Endothelial cell of umbilical vein (primary cell): Measurements from ENCODE around the gene GFOD1. TPM values are rescaled to one million over a fixed set of nuclear protein-coding genes. Genes with fewer than 3 reads are reported as not detected.
A peak's percentile ranks its signal among the peaks of the same experiment; 100 is the strongest.

ENCODE experiments used
- BruUV-seq: library from RNA; stranded (reverse); fragments of 400-500 nt; replicated peaks from 2 replicates; lab custom pipeline; 2021; lab: Mats Ljungman, UMichigan
- CTCF ChIA-PET: fragments of 300-600, 350-600 bp; sonication (Branson Sonifier 250); formaldehyde crosslinking; loops from one replicate; lab custom pipeline; 2021; ENCODE audit warnings: antibody characterized with exemption, inconsistent platforms; lab: Charles Lee
- POLR2A ChIA-PET: fragments of 300-600, 350-600 bp; sonication (Branson Sonifier 250); formaldehyde crosslinking; loops from one replicate; lab custom pipeline; 2021; ENCODE audit warnings: antibody characterized with exemption, inconsistent platforms; lab: Charles Lee
- DNase-seq: peaks from one replicate; pipeline ENCODE4 v3.0.0-alpha.2; 2011; ENCODE audit warnings: low read depth, low spot score
- FAIRE-seq: peaks from 2 replicates; lab custom pipeline; 2011; peaks lifted over from hg19 to GRCh38; lab: Jason Lieb, UNC
- H2AFZ ChIP-seq: 2 replicates; pipeline ENCODE4 v1.6.0; 2012; ENCODE audit warnings: low read depth, low read length, control low read depth, inconsistent platforms
- H3K27ac ChIP-seq: 2 replicates; pipeline ENCODE4 v1.5.1; 2011; ENCODE audit warnings: low read depth, mild to moderate bottlenecking, control low read depth, low read length, moderate library complexity; ENCODE audit not compliant: insufficient read depth
- H3K27me3 ChIP-seq, 2 experiments: 2 replicates each; pipeline versions ENCODE4 v1.6.0 to v1.6.1; 2011; ENCODE audit warnings: low read length in 2 of 2, mixed read lengths in 1 of 2; ENCODE audit not compliant: control insufficient read depth in 2 of 2, insufficient read depth in 2 of 2
- H3K36me3 ChIP-seq, 2 experiments: 2 replicates in 1 of 2; 3 replicates in 1 of 2; pipeline ENCODE4 v1.5.1; 2011; ENCODE audit warnings: low read length in 2 of 2, mild to moderate bottlenecking in 1 of 2, moderate library complexity in 1 of 2; ENCODE audit not compliant: control insufficient read depth in 2 of 2, insufficient read depth in 2 of 2; ENCODE audit errors: extremely low read depth in 1 of 2
- H3K4me1 ChIP-seq: 3 replicates; pipeline ENCODE4 v1.5.1; 2011; ENCODE audit warnings: mild to moderate bottlenecking, low read length; ENCODE audit not compliant: control insufficient read depth, insufficient read depth; ENCODE audit errors: extremely low read depth
- H3K4me2 ChIP-seq: 2 replicates; pipeline ENCODE4 v1.6.1; 2011; ENCODE audit warnings: low read length, control low read depth, mixed read lengths; ENCODE audit not compliant: insufficient read depth
- H3K4me3 ChIP-seq, 3 experiments: fragments of 200-600 bp in 1 of 3; sonication (generic), shearing (Covaris generic) in 1 of 3; replicated peaks in 1 of 3; 2 replicates each; pipeline ENCODE4 v1.5.1; 2011 to 2016; ENCODE audit warnings: control low read depth in 3 of 3, low read length in 3 of 3, mild to moderate bottlenecking in 2 of 3, inconsistent platforms in 1 of 3, low read depth in 1 of 3, moderate library complexity in 1 of 3; ENCODE audit not compliant: insufficient read depth in 1 of 3
- H3K79me2 ChIP-seq: 2 replicates; pipeline ENCODE4 v1.6.0; 2012; ENCODE audit warnings: low read length, inconsistent platforms; ENCODE audit not compliant: control insufficient read depth, insufficient read depth
- H3K9ac ChIP-seq: replicated peaks from 2 replicates; pipeline ENCODE3; 2011; ENCODE audit warnings: low read length, control low read depth; ENCODE audit not compliant: insufficient read depth; ENCODE audit errors: extremely low read depth
- H3K9me1 ChIP-seq: replicated peaks from 3 replicates; pipeline ENCODE4 v1.6.0; 2011; ENCODE audit warnings: mild to moderate bottlenecking, low read length; ENCODE audit not compliant: control insufficient read depth, insufficient read depth; ENCODE audit errors: extremely low read depth
- H3K9me3 ChIP-seq: replicated peaks from 2 replicates; pipeline ENCODE4 v1.5.1; 2012; ENCODE audit warnings: low read length, inconsistent platforms; ENCODE audit not compliant: control insufficient read depth, insufficient read depth
- H4K20me1 ChIP-seq: replicated peaks from 2 replicates; pipeline ENCODE3; 2011; ENCODE audit warnings: mild to moderate bottlenecking, low read length; ENCODE audit not compliant: control insufficient read depth, insufficient read depth; ENCODE audit errors: extremely low read depth
- CTCF ChIP-seq, 2 donors: IDR thresholded peaks; 1 replicate in 1 of 2; 2 replicates in 1 of 2; pipeline ENCODE4 v1.5.1; 2011; ENCODE audit warnings: low read length in 2 of 2, mild to moderate bottlenecking in 2 of 2, moderate library complexity in 2 of 2, control low read depth in 1 of 2, inconsistent platforms in 1 of 2, low read depth in 1 of 2; ENCODE audit not compliant: insufficient read depth in 1 of 2; ENCODE audit errors: extremely low read depth in 1 of 2
- EZH2 ChIP-seq: IDR thresholded peaks from 2 replicates; pipeline ENCODE4 v1.6.1; 2012; ENCODE audit warnings: borderline replicate concordance, low read depth, mild to moderate bottlenecking, moderate library complexity, low read length, inconsistent platforms; ENCODE audit not compliant: severe bottlenecking
- FOS ChIP-seq: IDR thresholded peaks from 2 replicates; pipeline ENCODE4 v1.6.1; 2011; ENCODE audit warnings: mild to moderate bottlenecking, low read length, moderate library complexity, borderline replicate concordance; ENCODE audit not compliant: insufficient read depth
- GATA2 ChIP-seq: IDR thresholded peaks from 2 replicates; pipeline ENCODE4 v1.7.0; 2011; ENCODE audit warnings: low read depth, mild to moderate bottlenecking, moderate library complexity, mixed read lengths, low read length; ENCODE audit not compliant: insufficient read length, insufficient read depth
- JUN ChIP-seq: IDR thresholded peaks from 2 replicates; pipeline ENCODE4 v1.6.1; 2011; ENCODE audit warnings: borderline replicate concordance, low read depth; ENCODE audit not compliant: insufficient read length, insufficient read depth
- MYC ChIP-seq: IDR thresholded peaks from one replicate; pipeline ENCODE4 v1.6.1; 2011; ENCODE audit warnings: mild to moderate bottlenecking, low read depth, low read length
- POLR2A ChIP-seq: IDR thresholded peaks from 2 replicates; pipeline ENCODE4 v1.6.1; 2012; ENCODE audit warnings: low read depth, mild to moderate bottlenecking, control low read depth, low read length
- POLR2AphosphoS5 ChIP-seq: IDR thresholded peaks from 2 replicates; pipeline ENCODE4 v1.6.1; 2012; ENCODE audit warnings: low read depth, mild to moderate bottlenecking, control low read depth, low read length, moderate library complexity; ENCODE audit not compliant: insufficient read depth
- dilution Hi-C: fragments of 300-500 bp; cut with MboI; formaldehyde crosslinking; loops from one replicate; pipeline ENCODE4 v1.15.0; 2019; ENCODE audit warnings: low sequenced_read_pairs; ENCODE audit not compliant: extremely low pct_ligation_motif_present
- intact Hi-C: fragments of 100-400 bp; cut with micrococcal nuclease; formaldehyde crosslinking; loops from one replicate; pipeline ENCODE4 v1.10.0; 2022
- polyA plus RNA-seq, 4 experiments: library from polyadenylated mRNA; depleted of rRNA in 3 of 4; stranded (reverse) in 3 of 4; unstranded in 1 of 4; fragments of >200 nt; gene quantifications; 2 replicates each; pipeline versions ENCODE4 v1.2.1 to v1.2.3, GENCODE V29; 2011 to 2012; ENCODE audit warnings: missing spikeins in 1 of 4
- total RNA-seq: library from RNA; stranded (reverse); gene quantifications from 2 replicates; pipeline ENCODE4 v1.2.3, GENCODE V29; 2021
- TF ChIP-seq, protein P1 (sequence below): IDR thresholded peaks from 2 replicates; pipeline ENCODE4 v1.6.1; 2011; ENCODE audit not compliant: insufficient read depth, insufficient read length

The GFOD1 gene
- total and polyA plus RNA-seq, 2 donors (not counting 3 experiments of a cell fraction or from before 2014, with no cell fraction given), result 12.1 to 24.1 TPM

DNA sequence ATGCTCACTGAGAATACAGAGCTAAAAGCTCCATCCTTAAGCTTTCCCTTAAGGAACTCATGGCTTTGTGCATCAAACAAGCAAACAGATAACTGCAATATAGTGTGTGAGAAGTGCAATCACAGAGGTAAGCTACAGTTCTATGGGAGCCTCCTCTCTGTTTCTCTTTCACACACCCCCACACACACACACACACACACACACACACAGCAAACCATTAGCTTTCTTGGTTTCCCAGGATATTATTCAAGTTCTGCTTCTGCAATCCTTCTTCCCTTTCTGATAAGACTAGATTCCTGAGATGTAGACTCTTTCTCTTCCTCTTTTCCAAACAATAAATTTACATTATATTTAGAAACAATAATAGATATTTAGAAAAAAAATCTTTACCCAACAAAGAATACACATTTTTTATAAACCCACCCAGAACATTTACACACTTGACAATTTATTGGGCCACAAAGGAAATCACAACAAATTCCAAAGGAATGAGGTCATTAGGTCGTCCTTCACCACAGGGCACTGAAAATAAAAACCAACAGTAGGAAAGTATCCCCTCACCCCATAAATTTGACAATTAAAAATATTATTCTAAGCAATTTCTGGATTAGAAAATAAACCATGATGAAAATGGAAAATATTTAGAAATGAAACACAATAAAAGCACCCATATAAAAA is 9.3 kb upstream of the GFOD1 start:
- Histone ChIP-seq H3K9me1 (no peaks in the 10 kb centered on the region), H3K27ac (peak overlapping the region; percentile 48), H4K20me1 (no peaks in the 10 kb centered on the region), H3K79me2 (no peaks in the 10 kb centered on the region), H3K36me3 (no peaks in the 10 kb centered on the region), H3K27me3 (no peaks in the 10 kb centered on the region), H3K4me2 (peak overlapping the region; percentile 63), H3K4me1 (peaks cover 13% of the 10 kb centered on the region), H3K9ac (no peak overlapping the region), H3K4me3 (no peak overlapping the region), H2AFZ (no peak overlapping the region), H3K9me3 (no peaks in the 10 kb centered on the region)
- dilution Hi-C loops (no loop called here), intact Hi-C loops (loop anchor here (1.0 kb wide), 1 partner anchor 8 kb away; no protein-coding TSS in a partner anchor)
- TF ChIP-seq POLR2AphosphoS5, result no peak
- peak; percentile 77 for TF ChIP-seq JUN
- TF ChIP-seq EZH2, result no peak
- peak; percentile 30 for TF ChIP-seq FOS
- no peak for TF ChIP-seq MYC
- TF ChIP-seq, protein P1, sequence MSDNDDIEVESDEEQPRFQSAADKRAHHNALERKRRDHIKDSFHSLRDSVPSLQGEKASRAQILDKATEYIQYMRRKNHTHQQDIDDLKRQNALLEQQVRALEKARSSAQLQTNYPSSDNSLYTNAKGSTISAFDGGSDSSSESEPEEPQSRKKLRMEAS, result no peak
- TF ChIP-seq CTCF (IDR thresholded peaks at IDR 0.05; ENCODE audit: extremely low read depth in 1 of 2, insufficient read depth in 1 of 2, low read depth in 1 of 2, low read length in 2 of 2), result no peak
- TF ChIP-seq POLR2A, result no peak
- no peak for TF ChIP-seq GATA2
- FAIRE-seq (peak; percentile 75), DNase-seq (peak; percentile 53)
- POLR2A ChIA-PET, result interaction anchor here (0.7 kb wide), 1 partner anchor 25 kb away, joined by 7 read pairs; no protein-coding TSS in a partner anchor
- BruUV-seq, result no TSS peak
- CTCF ChIA-PET, result interaction anchor here (0.8 to 1.3 kb wide), 8 partner anchors 9 to 78 kb away, joined by 3 to 6 read pairs (median 4); partner anchors contain the start of genes GFOD1 and SIRT5
